Caki2 (cell line): Measurements from ENCODE around the gene MLLT11. TPM values are rescaled to one million over a fixed set of nuclear protein-coding genes. Genes with fewer than 3 reads are reported as not detected.

Experiments
- DNase-seq: peaks from one replicate; pipeline ENCODE4 v3.0.0-alpha.2; 2015; ENCODE audit warnings: low read depth
- in situ Hi-C: cut with HindIII; loops from 2 replicates; pipeline ENCODE4 v1.10.0; 2016; ENCODE audit warnings: low sequenced_read_pairs, low pct_unique_long_range_greater_than_20kb, mixed read lengths
- total RNA-seq: library from RNA; depleted of rRNA; stranded (reverse); fragments of >200 nt; shearing (Covaris generic); gene quantifications from 2 replicates; pipeline ENCODE4 v1.2.3, GENCODE V29; 2014; ENCODE audit warnings: low replicate concordance; rRNA removed

Gene MLLT11
- total RNA-seq, 1 experiment from 2014 or later, result 28.8 TPM

- in situ Hi-C loops, result loop anchor here (10.0 kb wide), 1 partner anchor 147 kb away; no protein-coding TSS in a partner anchor
- no peak for DNase-seq
Measured at GRCh38 chr1:151098126-151098525, 37.9 kb downstream of the MLLT11 start.

- in situ Hi-C loops, result no loop called here
- DNase-seq, result no peak
Measured at GRCh38 chr1:151104630-151105029, 44.4 kb downstream of the MLLT11 start.

- in situ Hi-C loops, result no loop called here
- no peak for DNase-seq
Measured at GRCh38 chr1:151106894-151107293, 46.7 kb downstream of the MLLT11 start.

GRCh38 chr1:151108331-151108730 is 48.1 kb downstream of the MLLT11 start:
- no peak for DNase-seq

GRCh38 chr1:151113877-151114276 is 53.7 kb downstream of the MLLT11 start:
- in situ Hi-C loops, result no loop called here
- DNase-seq, result no peak

More at GRCh38 chr1:151108331-151108730, 48.1 kb downstream of the MLLT11 start:
- in situ Hi-C loops, result no loop called here

Other genes starting within 250 kb of the MLLT11 start
- 5.8 and 8.5 TPM in 2 replicates for gene ARNT, start 183.8 kb upstream of the MLLT11 start, total RNA-seq
- gene CTXND2, start 173.3 kb upstream of the MLLT11 start, total RNA-seq, result not detected in 2 replicates
- 29.2 and 31.7 TPM in 2 replicates for gene SETDB1, start 134.0 kb upstream of the MLLT11 start, total RNA-seq
- gene CERS2, start 85.6 kb upstream of the MLLT11 start, total RNA-seq, result 41.8 and 63.4 TPM in 2 replicates
- gene ANXA9, start 78.1 kb upstream of the MLLT11 start, total RNA-seq, result 1.2 and 1.3 TPM in 2 replicates
- 8.4 and 11.9 TPM in 2 replicates for gene MINDY1, start 53.5 kb upstream of the MLLT11 start, total RNA-seq
- 6.9 and 14.4 TPM in 2 replicates for gene PRUNE1, start 51.9 kb upstream of the MLLT11 start, total RNA-seq
- gene BNIPL, start 23.8 kb upstream of the MLLT11 start, total RNA-seq, result not detected in 2 replicates
- gene C1orf56, start 12.6 kb upstream of the MLLT11 start, total RNA-seq, result 0.84 and 1.9 TPM in 2 replicates
- 47.6 and 54.9 TPM in 2 replicates for gene CDC42SE1, start 775 bp upstream of the MLLT11 start, total RNA-seq
- gene GABPB2, start 10.4 kb downstream of the MLLT11 start, total RNA-seq, result 7.7 and 9.2 TPM in 2 replicates
- 1.9 TPM in 1 of 2 replicates, not detected in the other for gene SEMA6C, start 86.2 kb downstream of the MLLT11 start, total RNA-seq
- gene TNFAIP8L2, start 96.3 kb downstream of the MLLT11 start, total RNA-seq, result not detected in 2 replicates
- gene LYSMD1, start 105.5 kb downstream of the MLLT11 start, total RNA-seq, result 17.5 and 19.8 TPM in 2 replicates
- 30.4 and 52.3 TPM in 2 replicates for gene SCNM1, start 105.7 kb downstream of the MLLT11 start, total RNA-seq
- not detected in 2 replicates for gene TMOD4, start 115.6 kb downstream of the MLLT11 start, total RNA-seq
- 98.7 and 126 TPM in 2 replicates for gene VPS72, start 129.8 kb downstream of the MLLT11 start, total RNA-seq
- 14.0 and 51.9 TPM in 2 replicates for gene PIP5K1A, start 138.2 kb downstream of the MLLT11 start, total RNA-seq
- 266 and 273 TPM in 2 replicates for gene PSMD4, start 194.3 kb downstream of the MLLT11 start, total RNA-seq
- gene ZNF687, start 221.9 kb downstream of the MLLT11 start, total RNA-seq, result 10.7 and 19.0 TPM in 2 replicates